Left ventricle myocardium inferior (tissue), 1 donor: ENCODE data around the gene AATK. TPM values are rescaled to one million over a fixed set of nuclear protein-coding genes. Genes with fewer than 3 reads are reported as not detected.

ENCODE experiments used
- DNase-seq: peaks from one replicate; pipeline ENCODE4 v3.0.0-alpha.2; 2020
- H3K27ac ChIP-seq: fragments of 200-600 bp; replicated peaks from 2 replicates; pipeline ENCODE4 v1.8.0; 2021
- H3K27me3 ChIP-seq: fragments of 200-600 bp; 2 replicates; pipeline ENCODE4 v1.8.0; 2021; ENCODE audit warnings: low read depth
- H3K36me3 ChIP-seq: fragments of 200-600 bp; 2 replicates; pipeline ENCODE4 v1.8.0; 2021
- H3K4me1 ChIP-seq: fragments of 200-600 bp; 2 replicates; pipeline ENCODE4 v1.8.0; 2021
- H3K4me3 ChIP-seq: fragments of 200-600 bp; 2 replicates; pipeline ENCODE4 v1.8.0; 2021; ENCODE audit warnings: mild to moderate bottlenecking, moderate library complexity
- H3K9me3 ChIP-seq: fragments of 200-600 bp; replicated peaks from 2 replicates; pipeline ENCODE4 v1.8.0; 2021
- intact Hi-C: fragments of 100-400 bp; cut with micrococcal nuclease; formaldehyde crosslinking; loops from one replicate; pipeline ENCODE4 v1.11.0; 2022
- total RNA-seq: library from RNA; stranded (reverse); fragmentation: NEBNext Ultra II Directional; extraction: Animal tissue kit (Norgen Biotek cat#: 25700); gene quantifications from one replicate; pipeline ENCODE4 v1.2.1, GENCODE V29; 2021
- TF ChIP-seq, protein P1 (sequence below): fragments of 200-600 bp; IDR thresholded peaks from 2 replicates; pipeline ENCODE4 v1.8.0; 2021; ENCODE audit warnings: antibody characterized with exemption, mild to moderate bottlenecking, borderline replicate concordance
- donor health status: DM: no; HTN: yes; CAD: no; lungs with severe emphysema.

AATK gene
- total RNA-seq, 1 donor from 2014 or later, result 2.3 TPM

DNA sequence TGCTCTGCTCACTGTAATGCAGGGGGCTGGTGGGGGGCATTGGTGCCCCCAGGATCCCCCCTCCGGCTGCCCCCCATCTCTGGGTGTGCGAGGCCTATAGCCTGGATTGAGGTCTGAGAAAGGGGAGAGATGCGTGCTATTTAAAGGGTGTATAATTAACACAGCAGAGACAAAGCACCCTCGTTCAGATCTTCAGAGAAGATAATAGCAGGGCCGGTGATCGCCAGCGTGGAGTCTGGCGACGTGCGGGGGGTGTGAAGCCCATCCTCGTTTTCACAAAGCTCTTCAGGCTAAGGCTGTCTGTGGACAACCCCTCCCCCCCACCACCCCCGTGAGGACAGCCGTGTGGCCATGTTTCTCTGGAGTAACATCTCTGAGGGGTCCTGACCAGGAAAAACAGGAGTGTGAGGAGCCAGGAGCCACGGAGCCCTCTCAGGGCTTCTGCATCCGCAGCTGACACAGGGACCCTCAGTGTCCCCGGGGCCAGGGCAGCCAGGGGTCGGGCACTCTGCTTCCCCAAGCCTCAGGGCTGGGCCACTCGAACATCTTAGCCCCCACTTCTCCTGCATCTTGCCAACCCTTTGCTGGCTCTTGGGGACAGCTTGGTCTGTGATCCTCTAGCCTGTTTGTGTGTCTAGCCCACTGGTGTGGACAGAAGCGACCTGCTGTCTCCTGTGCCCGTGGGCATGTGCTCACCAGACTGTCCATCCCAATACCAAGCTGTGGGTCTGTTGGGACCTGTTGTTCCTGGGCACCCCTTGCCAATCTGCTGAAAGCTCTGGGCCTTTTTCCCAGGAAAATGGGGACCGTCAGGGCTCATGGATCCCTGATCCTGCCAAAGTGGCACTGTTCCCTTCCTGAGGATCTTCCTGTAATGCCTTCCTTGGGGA, 72.2 kb downstream of the AATK start:
- Histone ChIP-seq H3K27ac (no peak overlapping the region), H3K27me3 (no peaks in the 10 kb centered on the region), H3K4me3 (no peak overlapping the region), H3K9me3 (no peaks in the 10 kb centered on the region), H3K4me1 (peaks cover 23% of the 10 kb centered on the region), H3K36me3 (no peaks in the 10 kb centered on the region)
- no peak for DNase-seq
- intact Hi-C loops, result loop anchor here (5.0 kb wide), 1 partner anchor 67 kb away; no protein-coding TSS in a partner anchor
- TF ChIP-seq, protein P1, sequence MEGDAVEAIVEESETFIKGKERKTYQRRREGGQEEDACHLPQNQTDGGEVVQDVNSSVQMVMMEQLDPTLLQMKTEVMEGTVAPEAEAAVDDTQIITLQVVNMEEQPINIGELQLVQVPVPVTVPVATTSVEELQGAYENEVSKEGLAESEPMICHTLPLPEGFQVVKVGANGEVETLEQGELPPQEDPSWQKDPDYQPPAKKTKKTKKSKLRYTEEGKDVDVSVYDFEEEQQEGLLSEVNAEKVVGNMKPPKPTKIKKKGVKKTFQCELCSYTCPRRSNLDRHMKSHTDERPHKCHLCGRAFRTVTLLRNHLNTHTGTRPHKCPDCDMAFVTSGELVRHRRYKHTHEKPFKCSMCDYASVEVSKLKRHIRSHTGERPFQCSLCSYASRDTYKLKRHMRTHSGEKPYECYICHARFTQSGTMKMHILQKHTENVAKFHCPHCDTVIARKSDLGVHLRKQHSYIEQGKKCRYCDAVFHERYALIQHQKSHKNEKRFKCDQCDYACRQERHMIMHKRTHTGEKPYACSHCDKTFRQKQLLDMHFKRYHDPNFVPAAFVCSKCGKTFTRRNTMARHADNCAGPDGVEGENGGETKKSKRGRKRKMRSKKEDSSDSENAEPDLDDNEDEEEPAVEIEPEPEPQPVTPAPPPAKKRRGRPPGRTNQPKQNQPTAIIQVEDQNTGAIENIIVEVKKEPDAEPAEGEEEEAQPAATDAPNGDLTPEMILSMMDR, result no peak

DNA sequence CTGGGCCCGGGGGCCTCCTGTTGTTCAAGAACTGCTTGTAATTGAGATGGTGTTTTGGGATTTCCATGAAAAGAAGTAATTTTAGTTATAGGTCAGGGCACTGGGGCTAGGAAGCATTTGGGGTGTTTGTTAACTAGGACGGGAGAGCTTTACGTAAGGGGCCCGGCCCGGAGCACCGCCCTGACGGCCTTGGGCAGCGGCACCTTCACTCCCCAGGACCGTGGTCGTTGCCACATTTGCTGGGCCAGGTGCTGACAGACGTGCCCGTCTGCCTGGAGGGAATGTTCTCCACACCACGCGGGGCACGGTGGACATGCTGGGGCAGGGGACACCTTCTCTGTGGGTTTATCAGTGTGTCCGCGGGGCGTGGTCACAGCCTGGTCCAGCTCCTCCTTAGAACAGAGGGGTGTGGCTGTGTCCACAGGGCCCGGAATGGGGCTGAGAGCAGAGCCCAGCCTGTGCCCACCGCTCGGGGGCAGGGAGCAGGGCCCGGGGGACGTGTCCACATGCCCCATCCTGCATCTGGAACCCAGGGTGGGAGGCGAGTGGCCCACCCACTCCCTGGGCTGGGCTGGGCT, 73.4 kb downstream of the AATK start:
- H3K27ac ChIP-seq, result no peak overlapping the region
- peaks cover 19% of the 10 kb centered on the region for H3K4me1 ChIP-seq
- intact Hi-C loops, result loop anchor here (5.0 kb wide), 1 partner anchor 65 kb away; no protein-coding TSS in a partner anchor
- no peak overlapping the region for H3K4me3 ChIP-seq
- H3K27me3 ChIP-seq, result no peaks in the 10 kb centered on the region
- peaks cover 7% of the 10 kb centered on the region for H3K36me3 ChIP-seq
- no peak for DNase-seq
- no peaks in the 10 kb centered on the region for H3K9me3 ChIP-seq
- TF ChIP-seq, protein P1, result no peak

DNA sequence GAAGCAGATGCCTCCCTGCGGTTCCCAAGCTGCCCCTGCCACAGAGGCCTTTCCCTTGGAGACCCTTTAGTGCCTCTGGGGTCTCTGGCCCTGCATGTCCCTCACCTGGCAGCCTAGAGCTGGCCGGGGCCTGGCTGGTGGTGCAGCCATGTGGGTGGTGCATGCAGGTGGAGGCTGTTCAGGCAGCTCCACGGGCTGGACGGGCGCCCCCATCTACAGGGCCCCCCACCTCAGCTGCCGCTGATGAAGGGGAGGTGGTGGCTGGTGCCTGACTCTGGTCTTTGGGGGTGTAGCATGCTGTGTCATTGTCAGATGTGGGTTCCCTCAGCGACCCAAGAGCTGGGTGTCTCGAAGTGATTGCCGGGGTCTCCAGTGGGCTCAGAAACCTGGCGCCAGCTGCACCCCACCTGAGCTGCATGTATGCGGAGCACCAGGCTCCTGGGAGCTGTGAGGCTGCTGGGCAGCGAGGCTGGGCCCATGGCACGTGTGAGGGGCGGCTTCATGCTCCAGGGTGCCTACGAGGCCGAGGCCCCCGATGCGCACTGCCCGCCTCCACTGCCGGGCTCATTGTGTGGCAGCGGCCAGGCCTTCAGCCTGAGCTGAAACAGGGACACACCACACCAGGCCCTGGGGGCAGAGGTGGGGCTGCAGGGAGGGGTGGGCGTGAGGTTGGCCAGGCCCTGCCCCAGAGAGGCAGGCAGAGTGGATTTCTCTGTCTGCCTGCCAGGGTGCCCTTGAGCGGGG, 74.1 kb downstream of the AATK start:
- Histone ChIP-seq H3K27me3 (no peaks in the 10 kb centered on the region), H3K4me3 (no peak overlapping the region), H3K27ac (no peak overlapping the region), H3K4me1 (peaks cover 13% of the 10 kb centered on the region), H3K9me3 (no peaks in the 10 kb centered on the region), H3K36me3 (peaks cover 14% of the 10 kb centered on the region)
- intact Hi-C loops, result loop anchor here (5.0 kb wide), 1 partner anchor 65 kb away; no protein-coding TSS in a partner anchor
- DNase-seq, result no peak
- TF ChIP-seq, protein P1, result no peak

DNA sequence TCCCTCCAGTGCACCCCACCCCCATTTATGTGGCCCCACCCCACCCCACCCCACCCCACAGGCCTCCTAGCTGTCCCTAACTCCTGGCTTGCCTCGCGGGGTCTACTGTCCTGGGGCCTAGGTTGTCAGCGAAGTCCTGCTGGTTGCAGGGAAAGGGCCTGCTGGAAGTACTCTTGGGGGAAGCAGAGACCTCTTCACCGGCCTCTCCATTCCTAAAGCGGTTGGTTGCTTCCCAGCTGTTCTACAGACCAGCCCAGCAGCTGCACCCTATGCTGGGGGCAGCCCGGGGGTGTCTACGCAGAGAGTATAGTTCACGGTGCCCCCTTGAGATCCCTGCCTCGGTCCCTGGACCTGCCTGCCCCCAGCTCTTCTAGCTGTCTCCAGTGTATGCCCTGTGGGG, 74.9 kb downstream of the AATK start:
- H3K4me1 ChIP-seq, result peaks cover 6% of the 10 kb centered on the region
- no peak for DNase-seq
- H3K27me3 ChIP-seq, result no peaks in the 10 kb centered on the region
- H3K36me3 ChIP-seq, result peaks cover 22% of the 10 kb centered on the region
- intact Hi-C loops, result loop anchor here (5.0 kb wide), 1 partner anchor 64 kb away; no protein-coding TSS in a partner anchor
- no peak overlapping the region for H3K4me3 ChIP-seq
- no peaks in the 10 kb centered on the region for H3K9me3 ChIP-seq
- H3K27ac ChIP-seq, result no peak overlapping the region
- TF ChIP-seq, protein P1, result no peak
